HL-60/S4 (cell line): ENCODE results near the gene AGPS.

Experiments
- in situ Hi-C: fragments of 300-500 bp; cut with MboI; formaldehyde crosslinking; loops from 2 replicates; pipeline ENCODE4 v1.14.3; 2022; ENCODE audit warnings: low sequenced_read_pairs

The AGPS gene

GRCh38 chr2:177383935-177384334, 8.6 kb upstream of the AGPS start:
- in situ Hi-C loops, result no loop called here

- in situ Hi-C loops, result no loop called here
These were observed 7.4 kb upstream of the AGPS start for GRCh38 chr2:177385151-177385550.

GRCh38 chr2:177391822-177392372, 676 bp upstream of the AGPS start:
- in situ Hi-C loops, result no loop called here

- in situ Hi-C loops, result no loop called here
These were observed 706 bp downstream of the AGPS start for GRCh38 chr2:177393203-177393755.

- in situ Hi-C loops, result no loop called here
These were observed 1.4 kb downstream of the AGPS start for GRCh38 chr2:177393824-177394593.

- in situ Hi-C loops, result no loop called here
These were observed 2.0 kb downstream of the AGPS start for GRCh38 chr2:177394594-177394973.

GRCh38 chr2:177395351-177396065, 2.9 kb downstream of the AGPS start:
- in situ Hi-C loops, result no loop called here

- in situ Hi-C loops, result no loop called here
These were observed 4.3 kb downstream of the AGPS start for GRCh38 chr2:177396703-177397460.

- in situ Hi-C loops, result no loop called here
These were observed 5.1 kb downstream of the AGPS start for GRCh38 chr2:177397481-177398289.

- in situ Hi-C loops, result no loop called here
These were observed 5.7 kb downstream of the AGPS start for GRCh38 chr2:177398290-177398683.

- in situ Hi-C loops, result no loop called here
These were observed 6.2 kb downstream of the AGPS start for GRCh38 chr2:177398791-177399190.

- in situ Hi-C loops, result no loop called here
These were observed 6.8 kb downstream of the AGPS start for GRCh38 chr2:177399376-177399775.

GRCh38 chr2:177400337-177400923, 7.9 kb downstream of the AGPS start:
- in situ Hi-C loops, result no loop called here

GRCh38 chr2:177402096-177402495, 9.5 kb downstream of the AGPS start:
- in situ Hi-C loops, result no loop called here

GRCh38 chr2:177403838-177404237, 11.3 kb downstream of the AGPS start:
- in situ Hi-C loops, result no loop called here

GRCh38 chr2:177404243-177404642, 11.7 kb downstream of the AGPS start:
- in situ Hi-C loops, result no loop called here

GRCh38 chr2:177405029-177405692, 12.6 kb downstream of the AGPS start:
- in situ Hi-C loops, result no loop called here

- in situ Hi-C loops, result no loop called here
These were observed 13.6 kb downstream of the AGPS start for GRCh38 chr2:177406182-177406581.

GRCh38 chr2:177407031-177407430, 14.5 kb downstream of the AGPS start:
- in situ Hi-C loops, result no loop called here
